Endothelial cell of umbilical vein (primary cell): ENCODE results near the gene PILRA. TPM values are rescaled to one million over a fixed set of nuclear protein-coding genes. Genes with fewer than 3 reads are reported as not detected.

Experiments
- BruUV-seq: library from RNA; stranded (reverse); fragments of 400-500 nt; replicated peaks from 2 replicates; lab custom pipeline; 2021; lab: Mats Ljungman, UMichigan
- CTCF ChIA-PET: fragments of 300-600, 350-600 bp; sonication (Branson Sonifier 250); formaldehyde crosslinking; loops from one replicate; lab custom pipeline; 2021; ENCODE audit warnings: antibody characterized with exemption, inconsistent platforms; lab: Charles Lee
- POLR2A ChIA-PET: fragments of 300-600, 350-600 bp; sonication (Branson Sonifier 250); formaldehyde crosslinking; loops from one replicate; lab custom pipeline; 2021; ENCODE audit warnings: antibody characterized with exemption, inconsistent platforms; lab: Charles Lee
- DNase-seq: peaks from one replicate; pipeline ENCODE4 v3.0.0-alpha.2; 2011; ENCODE audit warnings: low read depth, low spot score
- FAIRE-seq: peaks from 2 replicates; lab custom pipeline; 2011; peaks lifted over from hg19 to GRCh38; lab: Jason Lieb, UNC
- H2AFZ ChIP-seq: 2 replicates; pipeline ENCODE4 v1.6.0; 2012; ENCODE audit warnings: low read depth, low read length, control low read depth, inconsistent platforms
- H3K27ac ChIP-seq: 2 replicates; pipeline ENCODE4 v1.5.1; 2011; ENCODE audit warnings: low read depth, mild to moderate bottlenecking, control low read depth, low read length, moderate library complexity; ENCODE audit not compliant: insufficient read depth
- H3K27me3 ChIP-seq, 2 experiments: 2 replicates each; pipeline versions ENCODE4 v1.6.0 to v1.6.1; 2011; ENCODE audit warnings: low read length in 2 of 2, mixed read lengths in 1 of 2; ENCODE audit not compliant: control insufficient read depth in 2 of 2, insufficient read depth in 2 of 2
- H3K36me3 ChIP-seq, 2 experiments: 2 replicates in 1 of 2; 3 replicates in 1 of 2; pipeline ENCODE4 v1.5.1; 2011; ENCODE audit warnings: low read length in 2 of 2, mild to moderate bottlenecking in 1 of 2, moderate library complexity in 1 of 2; ENCODE audit not compliant: control insufficient read depth in 2 of 2, insufficient read depth in 2 of 2; ENCODE audit errors: extremely low read depth in 1 of 2
- H3K4me1 ChIP-seq: 3 replicates; pipeline ENCODE4 v1.5.1; 2011; ENCODE audit warnings: mild to moderate bottlenecking, low read length; ENCODE audit not compliant: control insufficient read depth, insufficient read depth; ENCODE audit errors: extremely low read depth
- H3K4me2 ChIP-seq: 2 replicates; pipeline ENCODE4 v1.6.1; 2011; ENCODE audit warnings: low read length, control low read depth, mixed read lengths; ENCODE audit not compliant: insufficient read depth
- H3K4me3 ChIP-seq, 3 experiments: fragments of 200-600 bp in 1 of 3; sonication (generic), shearing (Covaris generic) in 1 of 3; replicated peaks in 1 of 3; 2 replicates each; pipeline ENCODE4 v1.5.1; 2011 to 2016; ENCODE audit warnings: control low read depth in 3 of 3, low read length in 3 of 3, mild to moderate bottlenecking in 2 of 3, inconsistent platforms in 1 of 3, low read depth in 1 of 3, moderate library complexity in 1 of 3; ENCODE audit not compliant: insufficient read depth in 1 of 3
- H3K79me2 ChIP-seq: 2 replicates; pipeline ENCODE4 v1.6.0; 2012; ENCODE audit warnings: low read length, inconsistent platforms; ENCODE audit not compliant: control insufficient read depth, insufficient read depth
- H3K9ac ChIP-seq: replicated peaks from 2 replicates; pipeline ENCODE3; 2011; ENCODE audit warnings: low read length, control low read depth; ENCODE audit not compliant: insufficient read depth; ENCODE audit errors: extremely low read depth
- H3K9me1 ChIP-seq: replicated peaks from 3 replicates; pipeline ENCODE4 v1.6.0; 2011; ENCODE audit warnings: mild to moderate bottlenecking, low read length; ENCODE audit not compliant: control insufficient read depth, insufficient read depth; ENCODE audit errors: extremely low read depth
- H3K9me3 ChIP-seq: replicated peaks from 2 replicates; pipeline ENCODE4 v1.5.1; 2012; ENCODE audit warnings: low read length, inconsistent platforms; ENCODE audit not compliant: control insufficient read depth, insufficient read depth
- H4K20me1 ChIP-seq: replicated peaks from 2 replicates; pipeline ENCODE3; 2011; ENCODE audit warnings: mild to moderate bottlenecking, low read length; ENCODE audit not compliant: control insufficient read depth, insufficient read depth; ENCODE audit errors: extremely low read depth
- CTCF ChIP-seq, 2 donors: IDR thresholded peaks; 1 replicate in 1 of 2; 2 replicates in 1 of 2; pipeline ENCODE4 v1.5.1; 2011; ENCODE audit warnings: low read length in 2 of 2, mild to moderate bottlenecking in 2 of 2, moderate library complexity in 2 of 2, control low read depth in 1 of 2, inconsistent platforms in 1 of 2, low read depth in 1 of 2; ENCODE audit not compliant: insufficient read depth in 1 of 2; ENCODE audit errors: extremely low read depth in 1 of 2
- EZH2 ChIP-seq: IDR thresholded peaks from 2 replicates; pipeline ENCODE4 v1.6.1; 2012; ENCODE audit warnings: borderline replicate concordance, low read depth, mild to moderate bottlenecking, moderate library complexity, low read length, inconsistent platforms; ENCODE audit not compliant: severe bottlenecking
- FOS ChIP-seq: IDR thresholded peaks from 2 replicates; pipeline ENCODE4 v1.6.1; 2011; ENCODE audit warnings: mild to moderate bottlenecking, low read length, moderate library complexity, borderline replicate concordance; ENCODE audit not compliant: insufficient read depth
- GATA2 ChIP-seq: IDR thresholded peaks from 2 replicates; pipeline ENCODE4 v1.7.0; 2011; ENCODE audit warnings: low read depth, mild to moderate bottlenecking, moderate library complexity, mixed read lengths, low read length; ENCODE audit not compliant: insufficient read length, insufficient read depth
- dilution Hi-C: fragments of 300-500 bp; cut with MboI; formaldehyde crosslinking; loops from one replicate; pipeline ENCODE4 v1.15.0; 2019; ENCODE audit warnings: low sequenced_read_pairs; ENCODE audit not compliant: extremely low pct_ligation_motif_present
- intact Hi-C: fragments of 100-400 bp; cut with micrococcal nuclease; formaldehyde crosslinking; loops from one replicate; pipeline ENCODE4 v1.10.0; 2022
- polyA plus RNA-seq, 4 experiments: library from polyadenylated mRNA; depleted of rRNA in 3 of 4; stranded (reverse) in 3 of 4; unstranded in 1 of 4; fragments of >200 nt; gene quantifications; 2 replicates each; pipeline versions ENCODE4 v1.2.1 to v1.2.3, GENCODE V29; 2011 to 2012; ENCODE audit warnings: missing spikeins in 1 of 4
- total RNA-seq: library from RNA; stranded (reverse); gene quantifications from 2 replicates; pipeline ENCODE4 v1.2.3, GENCODE V29; 2021

PILRA gene
- total and polyA plus RNA-seq, 2 donors (not counting 3 experiments of a cell fraction or from before 2014, with no cell fraction given): 0.61 to 1.3 TPM

- H3K27me3 ChIP-seq: peaks cover 3 to 10% of the 10 kb centered on the region in 2 experiments
- H2AFZ ChIP-seq: no peak overlapping the region
- intact Hi-C loops: no loop called here
- DNase-seq (peak; percentile 30), FAIRE-seq (no peak)
- TF ChIP-seq GATA2: no peak
- peak in 1 of 2 donors; percentile 24 for TF ChIP-seq CTCF (IDR thresholded peaks at IDR 0.05; ENCODE audit: extremely low read depth in 1 of 2, insufficient read depth in 1 of 2, low read depth in 1 of 2, low read length in 2 of 2)
- H3K79me2 ChIP-seq: no peaks in the 10 kb centered on the region
- no peaks in the 10 kb centered on the region for H3K36me3 ChIP-seq
- no peak overlapping the region for H3K27ac ChIP-seq
- H3K4me2 ChIP-seq: no peak overlapping the region
- H3K9ac ChIP-seq: no peak overlapping the region
- H4K20me1 ChIP-seq: no peaks in the 10 kb centered on the region
- BruUV-seq: no TSS peak
- no peaks in the 10 kb centered on the region for H3K9me1 ChIP-seq
- no peak overlapping the region for H3K4me3 ChIP-seq
- dilution Hi-C loops: no loop called here
- no peaks in the 10 kb centered on the region for H3K4me1 ChIP-seq
- ChIA-PET CTCF (interaction anchor here (1.0 kb wide), 1 partner anchor 159 kb away, joined by 3 read pairs; no protein-coding TSS in a partner anchor), POLR2A (no interaction called here)
- no peaks in the 10 kb centered on the region for H3K9me3 ChIP-seq
These were observed 27.4 kb downstream of the PILRA start for GRCh38 chr7:100400656-100401055.

GRCh38 chr7:100401811-100402210 lies 28.5 kb downstream of the PILRA start:
- H3K27ac ChIP-seq: no peak overlapping the region
- BruUV-seq: no TSS peak
- dilution Hi-C loops (no loop called here), intact Hi-C loops (no loop called here)
- peaks cover 6 to 14% of the 10 kb centered on the region in 2 experiments for H3K27me3 ChIP-seq
- CTCF ChIA-PET: no interaction called here
- FAIRE-seq: no peak
- no peaks in the 10 kb centered on the region for H3K79me2 ChIP-seq
- no peak overlapping the region for H2AFZ ChIP-seq
- no peaks in the 10 kb centered on the region for H3K9me1 ChIP-seq
- no peak for TF ChIP-seq FOS
- TF ChIP-seq EZH2: no peak
- H3K9me3 ChIP-seq: no peaks in the 10 kb centered on the region
- H3K36me3 ChIP-seq: no peaks in the 10 kb centered on the region
- no peaks in the 10 kb centered on the region for H3K4me1 ChIP-seq
- no peak overlapping the region for H3K4me2 ChIP-seq
- H3K4me3 ChIP-seq: no peak overlapping the region
- H3K9ac ChIP-seq: no peak overlapping the region
- DNase-seq: no peak
- POLR2A ChIA-PET: interaction anchor here (1.4 kb wide), 1 partner anchor 27 kb away, joined by 3 read pairs; the partner anchor contains the start of genes MEPCE and ZCWPW1
- no peaks in the 10 kb centered on the region for H4K20me1 ChIP-seq
